Measurements from ENCODE around the gene ADGRG3. TPM values are rescaled to one million over a fixed set of nuclear protein-coding genes. Genes with fewer than 3 reads are reported as not detected.

The ADGRG3 gene
- total and polyA plus RNA-seq, 10 of the 15 experiments (the other 5 are each of a cell fraction or from before 2014, with no cell fraction given) = 0.10 to 0.11 (median 0.10) TPM; not detected in 7

GRCh38 chr16:57725554-57725953 lies 57.4 kb downstream of the ADGRG3 start:
- SMC1A ChIA-PET (ENCODE audit: uncharacterized antibody, unreplicated experiment) = interaction anchor here (2.6 kb wide), 1 partner anchor 10 kb away, joined by 12 read pairs; the partner anchor contains the start of gene KATNB1
- Histone ChIP-seq H4K20me1 (ENCODE audit: control insufficient read depth, insufficient read depth) (no peaks in the 10 kb centered on the region), H3K4me1 (ENCODE audit: control insufficient read depth, insufficient read depth, low read length) (no peaks in the 10 kb centered on the region), H3K4me3 (no peak overlapping the region), H3K9ac (ENCODE audit: control insufficient read depth, insufficient read depth, low read length) (no peak overlapping the region), H3K79me2 (ENCODE audit: control insufficient read depth, insufficient read depth, low read length) (no peaks in the 10 kb centered on the region), H3K9me3 (replicated peaks; ENCODE audit: control insufficient read depth, insufficient read depth, low read length) (no peaks in the 10 kb centered on the region), H2AFZ (ENCODE audit: control insufficient read depth, low read depth, low read length) (no peak overlapping the region), H3K4me2 (ENCODE audit: control insufficient read depth, insufficient read depth) (no peak overlapping the region), H3K27ac (ENCODE audit: control insufficient read depth, insufficient read depth) (no peak overlapping the region), H3K36me3 (ENCODE audit: control insufficient read depth in 2 of 2, insufficient read depth in 2 of 2, low read length in 1 of 2) (no peaks in the 10 kb centered on the region), H3K27me3 (replicated peaks in 1 of 2; ENCODE audit: control insufficient read depth in 2 of 2, insufficient read depth in 2 of 2, low read length in 1 of 2) (no peaks in the 10 kb centered on the region)
- in situ Hi-C loops (cut with MboI) (no loop called here), intact Hi-C loops (cut with micrococcal nuclease; ENCODE audit: unreplicated experiment) (no loop called here)
- ATAC-seq = peak; percentile 10; the same call in 1 of the 3 replicates
- 43% methylated on average over 5 of the region's 5 CpGs for WGBS (ENCODE audit: insufficient coverage, insufficient replicate concordance, low lambda C conversion rate, missing lambda C conversion rate)
- TF ChIP-seq, protein P1, sequence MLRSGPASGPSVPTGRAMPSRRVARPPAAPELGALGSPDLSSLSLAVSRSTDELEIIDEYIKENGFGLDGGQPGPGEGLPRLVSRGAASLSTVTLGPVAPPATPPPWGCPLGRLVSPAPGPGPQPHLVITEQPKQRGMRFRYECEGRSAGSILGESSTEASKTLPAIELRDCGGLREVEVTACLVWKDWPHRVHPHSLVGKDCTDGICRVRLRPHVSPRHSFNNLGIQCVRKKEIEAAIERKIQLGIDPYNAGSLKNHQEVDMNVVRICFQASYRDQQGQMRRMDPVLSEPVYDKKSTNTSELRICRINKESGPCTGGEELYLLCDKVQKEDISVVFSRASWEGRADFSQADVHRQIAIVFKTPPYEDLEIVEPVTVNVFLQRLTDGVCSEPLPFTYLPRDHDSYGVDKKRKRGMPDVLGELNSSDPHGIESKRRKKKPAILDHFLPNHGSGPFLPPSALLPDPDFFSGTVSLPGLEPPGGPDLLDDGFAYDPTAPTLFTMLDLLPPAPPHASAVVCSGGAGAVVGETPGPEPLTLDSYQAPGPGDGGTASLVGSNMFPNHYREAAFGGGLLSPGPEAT (IDR thresholded peaks at IDR 0.05; ENCODE audit: low read depth) = no peak
- TF ChIP-seq POU2F2 (IDR thresholded peaks at IDR 0.05; ENCODE audit: borderline replicate concordance, low read depth, low read length) (no peak), TARDBP (IDR thresholded peaks at IDR 0.05; ENCODE audit: borderline replicate concordance) (no peak), RELA (IDR thresholded peaks at IDR 0.05; ENCODE audit: borderline replicate concordance, partially characterized antibody) (no peak), CEBPZ (IDR thresholded peaks at IDR 0.05; ENCODE audit: low read depth, low read length) (no peak), CHD2 (IDR thresholded peaks at IDR 0.05; ENCODE audit: borderline replicate concordance, low read depth, low read length) (no peak), ZNF207 (IDR thresholded peaks at IDR 0.05; ENCODE audit: borderline replicate concordance) (no peak), FOXM1 (IDR thresholded peaks at IDR 0.05; ENCODE audit: low read depth, low read length) (no peak)
- TF ChIP-seq, protein P2, sequence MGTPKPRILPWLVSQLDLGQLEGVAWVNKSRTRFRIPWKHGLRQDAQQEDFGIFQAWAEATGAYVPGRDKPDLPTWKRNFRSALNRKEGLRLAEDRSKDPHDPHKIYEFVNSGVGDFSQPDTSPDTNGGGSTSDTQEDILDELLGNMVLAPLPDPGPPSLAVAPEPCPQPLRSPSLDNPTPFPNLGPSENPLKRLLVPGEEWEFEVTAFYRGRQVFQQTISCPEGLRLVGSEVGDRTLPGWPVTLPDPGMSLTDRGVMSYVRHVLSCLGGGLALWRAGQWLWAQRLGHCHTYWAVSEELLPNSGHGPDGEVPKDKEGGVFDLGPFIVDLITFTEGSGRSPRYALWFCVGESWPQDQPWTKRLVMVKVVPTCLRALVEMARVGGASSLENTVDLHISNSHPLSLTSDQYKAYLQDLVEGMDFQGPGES (IDR thresholded peaks at IDR 0.05) = no peak
- no peak for FAIRE-seq
- no peak for DNase-seq (ENCODE audit: low read depth, low spot score)
- RAD21 ChIA-PET (ENCODE audit: unreplicated experiment) = interaction anchor here (1.1 to 1.5 kb wide), 2 partner anchors 10 to 25 kb away, joined by 4 to 5 read pairs; partner anchors contain the start of gene KATNB1
- BruUV-seq (replicated peaks) = no TSS peak
- POLR2A ChIA-PET = no interaction called here
- CTCF ChIA-PET = interaction anchor here (1.3 to 1.4 kb wide), 2 partner anchors 76 to 149 kb away, joined by 3 to 4 read pairs; no protein-coding TSS in a partner anchor
